Measurements from ENCODE around the gene GPALPP1. TPM values are rescaled to one million over a fixed set of nuclear protein-coding genes. Genes with fewer than 3 reads are reported as not detected.

GPALPP1 gene
- total and polyA plus RNA-seq, 3 experiments from 2014 or later: 18.3 to 29.8 (median 26.6) TPM

DNA sequence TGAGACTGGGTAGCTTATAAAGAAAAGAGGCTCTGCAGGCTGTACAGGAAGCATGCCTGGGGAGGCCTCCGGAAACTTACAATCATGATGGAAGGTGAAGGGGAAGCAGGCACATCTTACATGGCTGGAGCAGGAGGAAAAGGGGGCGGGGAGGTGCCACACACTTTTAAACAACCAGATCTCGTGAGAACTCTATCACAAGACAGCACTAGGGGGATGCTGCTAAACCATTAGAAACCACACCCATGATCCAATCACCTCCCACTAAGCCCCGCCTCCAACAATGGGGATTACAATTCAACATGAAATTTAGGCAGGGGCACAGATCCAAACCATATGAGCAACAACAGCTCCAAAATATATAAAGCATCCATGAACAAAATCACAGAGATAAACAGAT lies 84.5 kb downstream of the GPALPP1 start:
- Histone ChIP-seq H3K27ac (ENCODE audit: low read depth, low read length) (no peak overlapping the region), H3K9me3 (ENCODE audit: low read length) (no peaks in the 10 kb centered on the region), H3K36me3 (ENCODE audit: insufficient read depth, low read length) (no peaks in the 10 kb centered on the region), H3K4me3 (ENCODE audit: low read length) (no peak overlapping the region), H3K27me3 (ENCODE audit: insufficient read depth, low read length, poor library complexity, severe bottlenecking) (no peaks in the 10 kb centered on the region), H3K4me1 (ENCODE audit: insufficient read depth, low read length) (no peaks in the 10 kb centered on the region)
- H3K36me3 Mint-ChIP-seq: peaks cover 0 to 3% (median 0%) of the 10 kb centered on the region in 3 donors
- CTCF ChIA-PET: no interaction called here
- no peak overlapping the region for H3K27ac Mint-ChIP-seq
- H3K27me3 Mint-ChIP-seq: peaks cover 13 to 14% of the 10 kb centered on the region in 2 donors
- H3K4me1 Mint-ChIP-seq: peaks cover 3 to 6% (median 3%) of the 10 kb centered on the region in 3 donors
- DNase-seq: no peak
- no peaks in the 10 kb centered on the region for H3K9me3 Mint-ChIP-seq
- no peak overlapping the region for H3K4me3 Mint-ChIP-seq
- POLR2A ChIA-PET: no interaction called here

DNA sequence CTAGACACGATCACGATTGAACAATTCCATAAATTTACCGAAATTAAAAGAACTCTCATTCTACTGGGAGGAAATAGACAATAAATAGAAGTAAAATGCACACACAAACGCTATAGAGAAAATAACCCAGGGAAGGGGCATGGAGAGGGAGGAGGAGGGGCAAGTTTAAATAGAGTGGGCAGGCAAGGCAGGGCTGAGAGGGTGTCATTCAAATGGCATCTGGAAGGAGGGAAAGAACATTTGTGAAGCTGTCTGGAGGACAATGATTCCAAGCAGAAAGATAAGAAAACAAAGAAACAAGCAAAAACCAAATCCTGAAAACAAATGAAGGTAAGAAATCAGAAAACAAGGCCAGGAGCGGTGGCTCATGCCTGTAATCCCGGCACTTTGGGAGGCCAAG lies 85.4 kb downstream of the GPALPP1 start:
- Mint-ChIP-seq H3K27ac (no peak overlapping the region), H3K4me1 (peaks cover 3 to 6% (median 3%) of the 10 kb centered on the region in 3 donors), H3K36me3 (no peaks in the 10 kb centered on the region), H3K9me3 (no peaks in the 10 kb centered on the region), H3K4me3 (no peak overlapping the region), H3K27me3 (peaks cover 9 to 10% of the 10 kb centered on the region in 2 donors)
- no peak for DNase-seq
- no peak overlapping the region for H3K27ac ChIP-seq (ENCODE audit: low read depth, low read length)
- no peak overlapping the region for H3K4me3 ChIP-seq (ENCODE audit: low read length)
- no peaks in the 10 kb centered on the region for H3K27me3 ChIP-seq (ENCODE audit: insufficient read depth, low read length, poor library complexity, severe bottlenecking)
- H3K4me1 ChIP-seq (ENCODE audit: insufficient read depth, low read length): no peaks in the 10 kb centered on the region
- POLR2A ChIA-PET: no interaction called here
- H3K9me3 ChIP-seq (ENCODE audit: low read length): no peaks in the 10 kb centered on the region
- H3K36me3 ChIP-seq (ENCODE audit: insufficient read depth, low read length): no peaks in the 10 kb centered on the region
- CTCF ChIA-PET: no interaction called here

DNA sequence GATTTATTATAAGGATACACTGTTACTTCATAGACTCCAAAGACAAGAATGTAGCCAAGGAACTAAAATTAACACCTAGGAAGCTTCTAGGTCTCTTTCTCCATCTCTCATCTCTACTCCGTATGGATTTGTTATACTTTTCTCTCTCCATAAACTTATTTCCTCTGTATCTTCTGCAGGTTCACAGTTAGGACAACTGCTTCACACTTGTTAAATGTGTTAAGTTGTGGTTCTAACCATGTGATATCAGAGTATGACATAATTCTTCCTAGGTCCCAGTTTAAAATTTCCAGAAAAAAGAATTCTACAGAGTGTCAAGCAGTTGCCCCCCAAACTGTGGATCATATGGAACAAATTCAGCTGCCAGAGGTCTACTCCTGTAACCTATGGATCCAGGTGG lies 88.7 kb downstream of the GPALPP1 start:
- DNase-seq: no peak
- Mint-ChIP-seq H3K4me1 (peaks cover 3 to 6% (median 3%) of the 10 kb centered on the region in 3 donors), H3K4me3 (no peak overlapping the region), H3K27ac (no peak overlapping the region), H3K36me3 (no peaks in the 10 kb centered on the region), H3K27me3 (peaks cover 4 to 6% of the 10 kb centered on the region in 2 donors), H3K9me3 (no peaks in the 10 kb centered on the region)
- POLR2A ChIA-PET: no interaction called here
- Histone ChIP-seq H3K4me3 (ENCODE audit: low read length) (no peak overlapping the region), H3K36me3 (ENCODE audit: insufficient read depth, low read length) (no peaks in the 10 kb centered on the region), H3K27me3 (ENCODE audit: insufficient read depth, low read length, poor library complexity, severe bottlenecking) (no peaks in the 10 kb centered on the region), H3K27ac (ENCODE audit: low read depth, low read length) (no peak overlapping the region), H3K4me1 (ENCODE audit: insufficient read depth, low read length) (no peaks in the 10 kb centered on the region), H3K9me3 (ENCODE audit: low read length) (no peaks in the 10 kb centered on the region)
- CTCF ChIA-PET: no interaction called here

Other genes with a start within 250 kb of the GPALPP1 start
- 10 to 100 TPM; 11.1 to 11.8 TPM for gene NUFIP1, start 67 bp upstream of the GPALPP1 start, total RNA-seq
- 4.0 TPM for gene NUFIP1, start 67 bp upstream of the GPALPP1 start, polyA plus RNA-seq
- gene GTF2F2, start 131.0 kb downstream of the GPALPP1 start, total RNA-seq: 10 to 100 TPM; 27.9 to 29.3 TPM
- 10.4 TPM for gene GTF2F2, start 131.0 kb downstream of the GPALPP1 start, polyA plus RNA-seq
- gene KCTD4, start 211.5 kb downstream of the GPALPP1 start, total RNA-seq: not detected
- not detected for gene KCTD4, start 211.5 kb downstream of the GPALPP1 start, polyA plus RNA-seq